Ovary (tissue), 3 donors: ENCODE results near the gene MAD1L1.

ENCODE experiments used
- CTCF ChIP-seq, 3 donors: fragments of 450-650 bp in 2 of 3; fragments of 200-600 bp in 1 of 3; IDR thresholded peaks; one replicate each; pipeline versions ENCODE4 v1.5.1 to v1.8.0; 2016 to 2022; ENCODE audit warnings: antibody characterized with exemption in 3 of 3, mild to moderate bottlenecking in 1 of 3
- POLR2A ChIP-seq: fragments of 450-650 bp; IDR thresholded peaks from one replicate; pipeline ENCODE4 v1.6.1; 2017; ENCODE audit warnings: antibody characterized with exemption, mild to moderate bottlenecking, moderate library complexity
- donor health status: DM: no; HTN: no; CAD: no.

- no peak for TF ChIP-seq CTCF (IDR thresholded peaks at IDR 0.05)
- no peak for TF ChIP-seq POLR2A
These were observed 200.5 kb downstream of the MAD1L1 start for GRCh38 chr7:2032030-2032875.
